ENCODE results near the gene IFI27L2. TPM values are rescaled to one million over a fixed set of nuclear protein-coding genes. Genes with fewer than 3 reads are reported as not detected.

The IFI27L2 gene
- total RNA-seq, 1 donor from 2014 or later, result 28.5 TPM

GRCh38 chr14:94170136-94170535 lies 40.7 kb upstream of the IFI27L2 start:
- no peak overlapping the region for H3K27ac Mint-ChIP-seq

GRCh38 chr14:94165744-94166143 lies 36.3 kb upstream of the IFI27L2 start:
- no peak overlapping the region for H3K27ac Mint-ChIP-seq
- no peak overlapping the region for H3K4me3 Mint-ChIP-seq
- H3K27me3 Mint-ChIP-seq (ENCODE audit: low read depth), result peaks cover 30% of the 10 kb centered on the region
- peaks cover 20% of the 10 kb centered on the region for H3K4me1 Mint-ChIP-seq
- no peaks in the 10 kb centered on the region for H3K36me3 Mint-ChIP-seq
- DNase-seq (ENCODE audit: low spot score in 2 of 2, unreplicated experiment in 2 of 2), result no peak
- H3K9me3 Mint-ChIP-seq, result peaks cover 7% of the 10 kb centered on the region
- no peak for TF ChIP-seq CTCF (IDR thresholded peaks at IDR 0.05; ENCODE audit: unreplicated experiment)

More at GRCh38 chr14:94170136-94170535, 40.7 kb upstream of the IFI27L2 start:
- H3K4me1 Mint-ChIP-seq, result peaks cover 7% of the 10 kb centered on the region
- no peak for TF ChIP-seq CTCF (IDR thresholded peaks at IDR 0.05; ENCODE audit: unreplicated experiment)
- DNase-seq (ENCODE audit: low spot score in 2 of 2, unreplicated experiment in 2 of 2), result no peak
- H3K36me3 Mint-ChIP-seq, result no peaks in the 10 kb centered on the region
- H3K4me3 Mint-ChIP-seq, result no peak overlapping the region
- H3K27me3 Mint-ChIP-seq (ENCODE audit: low read depth), result peaks cover 52% of the 10 kb centered on the region
- peaks cover 7% of the 10 kb centered on the region for H3K9me3 Mint-ChIP-seq

- Mint-ChIP-seq H3K4me1 (peaks cover 20% of the 10 kb centered on the region), H3K36me3 (no peaks in the 10 kb centered on the region), H3K4me3 (peak overlapping the region; percentile 29), H3K27me3 (ENCODE audit: low read depth) (peaks cover 30% of the 10 kb centered on the region), H3K27ac (no peak overlapping the region), H3K9me3 (peaks cover 7% of the 10 kb centered on the region)
- no peak for DNase-seq (ENCODE audit: low spot score in 2 of 2, unreplicated experiment in 2 of 2)
- TF ChIP-seq CTCF (IDR thresholded peaks at IDR 0.05; ENCODE audit: unreplicated experiment), result no peak
Observed at GRCh38 chr14:94164685-94165431, 35.5 kb upstream of the IFI27L2 start.

- Mint-ChIP-seq H3K27ac (no peak overlapping the region), H3K4me1 (peaks cover 20% of the 10 kb centered on the region), H3K4me3 (no peak overlapping the region), H3K9me3 (peaks cover under 1% of the 10 kb centered on the region), H3K27me3 (ENCODE audit: low read depth) (peaks cover 33% of the 10 kb centered on the region), H3K36me3 (no peaks in the 10 kb centered on the region)
- TF ChIP-seq CTCF (IDR thresholded peaks at IDR 0.05; ENCODE audit: unreplicated experiment), result no peak
- DNase-seq (ENCODE audit: low spot score in 2 of 2, unreplicated experiment in 2 of 2), result no peak
Observed at GRCh38 chr14:94163796-94164195, 34.4 kb upstream of the IFI27L2 start.

DNA sequence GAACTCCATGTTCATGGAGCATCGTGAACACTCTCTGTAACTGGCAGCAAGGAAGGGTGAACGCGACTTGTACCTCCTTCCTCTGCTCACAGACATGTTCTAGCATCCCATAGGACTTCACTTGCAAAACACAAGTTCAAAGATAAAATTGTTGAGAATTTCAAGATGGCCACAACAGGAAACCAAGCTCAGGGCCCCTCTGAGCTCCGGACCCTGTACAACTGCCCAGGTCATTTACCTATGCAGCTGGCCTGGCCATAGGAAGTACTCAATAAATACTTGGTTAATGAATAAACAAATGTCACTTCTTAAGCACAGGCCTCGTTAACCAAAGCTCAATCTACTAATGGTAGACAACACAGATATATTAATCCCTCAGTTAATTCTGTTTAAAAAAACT lies 33.1 kb upstream of the IFI27L2 start:
- Mint-ChIP-seq H3K27me3 (ENCODE audit: low read depth) (peaks cover 45% of the 10 kb centered on the region), H3K4me1 (peaks cover 20% of the 10 kb centered on the region), H3K36me3 (no peaks in the 10 kb centered on the region), H3K4me3 (no peak overlapping the region), H3K27ac (no peak overlapping the region), H3K9me3 (no peaks in the 10 kb centered on the region)
- DNase-seq (ENCODE audit: low spot score in 2 of 2, unreplicated experiment in 2 of 2), result no peak
- TF ChIP-seq CTCF (IDR thresholded peaks at IDR 0.05; ENCODE audit: unreplicated experiment), result no peak
